K562 (cell line): ENCODE measurements around the gene ELP5. TPM values are rescaled to one million over a fixed set of nuclear protein-coding genes. Genes with fewer than 3 reads are reported as not detected.

Experiments used
- ATAC-seq: fragments of 200-7000 bp; cut with Tn5 transposase; 3 replicates; pipeline ENCODE4 v1.9.1; 2020; ENCODE audit warnings: moderate library complexity
- BruUV-seq: library from RNA; stranded (reverse); fragments of 400-500 nt; replicated peaks from 2 replicates; lab custom pipeline; 2021; lab: Mats Ljungman, UMichigan
- CTCF ChIA-PET: fragments of 300-600 bp; formaldehyde crosslinking; extraction: SDS; loops from one replicate; lab custom pipeline; 2021; ENCODE audit warnings: low intra/inter-chr PET ratio; lab: Yijun Ruan, JAX
- POLR2A ChIA-PET: fragments of 300-600, 350-650 bp; sonication (Branson Sonifier 250); formaldehyde crosslinking; extraction: SDS; loops from one replicate; lab custom pipeline; 2021; ENCODE audit warnings: antibody characterized with exemption, inconsistent platforms; lab: Yijun Ruan, JAX
- DNase-seq, 4 experiments: peaks; one replicate each; pipeline versions ENCODE4 v3.0.0 to v3.0.0-alpha.2; 2011 to 2018; ENCODE audit warnings: low spot score in 3 of 4, mixed read lengths in 3 of 4; ENCODE audit errors: extremely low read depth in 1 of 4
- FAIRE-seq: peaks from 2 replicates; lab custom pipeline; 2011; peaks lifted over from hg19 to GRCh38; lab: Jason Lieb, UNC
- H2AFZ ChIP-seq: 2 replicates; pipeline ENCODE4 v1.6.0; 2011; ENCODE audit warnings: low read depth, low read length, control low read depth, inconsistent platforms
- H3K27ac ChIP-seq: fragments of 200-600 bp; 3 replicates; pipeline ENCODE4 v1.8.0; 2011; ENCODE audit warnings: low read depth, mild to moderate bottlenecking, control low read depth, inconsistent platforms, low read length, moderate library complexity, mixed read lengths; ENCODE audit errors: extremely low read depth
- H3K27me3 ChIP-seq, 2 experiments: fragments of 300-600 bp in 1 of 2; 2 replicates in 1 of 2; 3 replicates in 1 of 2; pipeline versions ENCODE4 v1.6.0 to v1.8.0; 2011; ENCODE audit warnings: inconsistent platforms in 2 of 2, low read length in 2 of 2, mild to moderate bottlenecking in 1 of 2, mixed read lengths in 1 of 2, moderate library complexity in 1 of 2; ENCODE audit not compliant: control insufficient read depth in 2 of 2, insufficient read depth in 2 of 2
- H3K36me3 ChIP-seq: fragments of 300-600 bp; 3 replicates; pipeline ENCODE4 v1.8.0; 2011; ENCODE audit warnings: mild to moderate bottlenecking, low read length, inconsistent platforms; ENCODE audit not compliant: control insufficient read depth, insufficient read depth
- H3K4me1 ChIP-seq, 2 experiments: fragments of 200-600 bp in 1 of 2; replicated peaks in 1 of 2; 2 replicates in 1 of 2; 3 replicates in 1 of 2; pipeline versions ENCODE4 v1.5.1 to v1.8.0; 2011; ENCODE audit warnings: inconsistent platforms in 2 of 2, low read length in 2 of 2, mild to moderate bottlenecking in 1 of 2, mixed read lengths in 1 of 2, moderate library complexity in 1 of 2; ENCODE audit not compliant: control insufficient read depth in 2 of 2, insufficient read depth in 2 of 2
- H3K4me2 ChIP-seq: 2 replicates; pipeline ENCODE4 v1.6.1; 2011; ENCODE audit warnings: low read length, control low read depth, inconsistent platforms, mixed read lengths; ENCODE audit not compliant: insufficient read depth
- H3K4me3 ChIP-seq: fragments of 200-600 bp; sonication (generic), shearing (Covaris generic); 2 replicates; pipeline ENCODE4 v1.5.1; 2016; ENCODE audit warnings: control low read depth, inconsistent platforms
- H3K79me2 ChIP-seq: fragments of 200-600 bp; 3 replicates; pipeline ENCODE4 v1.8.0; 2011; ENCODE audit warnings: low read length, inconsistent platforms; ENCODE audit not compliant: control insufficient read depth, insufficient read depth
- H3K9ac ChIP-seq, 2 experiments: 2 replicates each; pipeline versions ENCODE4 v1.6.0 to v1.6.1; 2011; ENCODE audit warnings: low read depth in 2 of 2, low read length in 2 of 2, control low read depth in 1 of 2, inconsistent platforms in 1 of 2, mild to moderate bottlenecking in 1 of 2, mixed read lengths in 1 of 2; ENCODE audit not compliant: insufficient read depth in 1 of 2
- H3K9me1 ChIP-seq: one replicate; pipeline ENCODE4 v1.6.0; 2011; ENCODE audit warnings: inconsistent platforms, mild to moderate bottlenecking, low read length, moderate library complexity; ENCODE audit not compliant: control insufficient read depth, insufficient read depth
- H3K9me3 ChIP-seq: replicated peaks from 2 replicates; pipeline ENCODE4 v1.5.1; 2011; ENCODE audit warnings: low read depth, low read length, inconsistent platforms; ENCODE audit not compliant: control insufficient read depth, insufficient read depth
- H4K20me1 ChIP-seq: replicated peaks from 2 replicates; pipeline ENCODE4 v1.6.1; 2011; ENCODE audit warnings: low read length, inconsistent platforms, mixed read lengths; ENCODE audit not compliant: control insufficient read depth, insufficient read depth
- FOXA3 ChIP-seq, 2 experiments: fragments of 450-650 bp in 1 of 2; sonication (generic) in 1 of 2; formaldehyde crosslinking; IDR thresholded peaks in 1 of 2; conservative IDR thresholded peaks in 1 of 2; 2 replicates each; pipeline versions ENCODE4 v1.4.0 to v1.8.0; 2020 to 2022; ENCODE audit warnings: mild to moderate bottlenecking in 2 of 2, missing genetic modification reagents in 1 of 2
- KLF16 ChIP-seq: IDR thresholded peaks from 2 replicates; pipeline ENCODE4 v1.6.1; 2016; ENCODE audit warnings: antibody characterized with exemption
- MAFG ChIP-seq: fragments of 450-650 bp; conservative IDR thresholded peaks from 2 replicates; pipeline ENCODE4 v1.6.1; 2016; ENCODE audit warnings: missing genetic modification characterization, missing compliant biosample characterization
- NR2C2 ChIP-seq, 2 experiments: fragments of 200-800 bp in 1 of 2; sonication (Bioruptor generic) in 1 of 2; sonication (generic) in 1 of 2; formaldehyde crosslinking in 1 of 2; IDR thresholded peaks; 2 replicates each; pipeline versions ENCODE4 v1.6.1 to v1.8.0; 2016 to 2022; ENCODE audit warnings: mild to moderate bottlenecking in 1 of 2, missing compliant biosample characterization in 1 of 2, missing genetic modification characterization in 1 of 2, missing genetic modification reagents in 1 of 2
- POLR2G ChIP-seq: fragments of 200-400 bp; formaldehyde crosslinking; IDR thresholded peaks from 2 replicates; pipeline ENCODE4 v1.6.1; 2017; ENCODE audit warnings: low read depth, mild to moderate bottlenecking, antibody characterized with exemption, low read length, moderate library complexity
- SAP30 ChIP-seq: fragments of 200-600 bp; sonication (generic); IDR thresholded peaks from 2 replicates; pipeline ENCODE4 v1.6.1; 2012; ENCODE audit warnings: borderline replicate concordance, low read depth, mild to moderate bottlenecking, moderate library complexity, low read length, control low read depth, inconsistent platforms; ENCODE audit not compliant: insufficient read depth, poor library complexity, severe bottlenecking
- SRSF3 ChIP-seq: fragments of 200-400 bp; formaldehyde crosslinking; IDR thresholded peaks from 2 replicates; pipeline ENCODE4 v1.6.1; 2016; ENCODE audit warnings: mild to moderate bottlenecking, low read length, moderate library complexity; ENCODE audit not compliant: insufficient read depth
- SRSF7 ChIP-seq: fragments of 200-400 bp; formaldehyde crosslinking; optimal IDR thresholded peaks from 2 replicates; pipeline ENCODE3; 2017; ENCODE audit warnings: mild to moderate bottlenecking, low read depth, low read length
- ZKSCAN8 ChIP-seq: fragments of 200-800 bp; sonication (Bioruptor generic); IDR thresholded peaks from 2 replicates; pipeline ENCODE4 v1.6.1; 2016; ENCODE audit warnings: missing genetic modification characterization, missing compliant biosample characterization
- ZNF12 ChIP-seq: sonication (generic); formaldehyde crosslinking; IDR thresholded peaks from 2 replicates; pipeline ENCODE4 v1.4.0; 2020; ENCODE audit warnings: mild to moderate bottlenecking, missing genetic modification reagents
- ZNF140 ChIP-seq: fragments of 250-450 bp; sonication (Bioruptor Pico); IDR thresholded peaks from 2 replicates; pipeline ENCODE4 v1.8.0; 2021; ENCODE audit warnings: moderate library complexity, mild to moderate bottlenecking, inconsistent platforms
- ZNF263 ChIP-seq: sonication (generic); formaldehyde crosslinking; IDR thresholded peaks from 2 replicates; pipeline ENCODE4 v1.8.0; 2022; ENCODE audit warnings: mild to moderate bottlenecking, missing genetic modification reagents, borderline replicate concordance
- ZNF274 ChIP-seq: IDR thresholded peaks from 2 replicates; pipeline ENCODE4 v1.6.1; 2011; ENCODE audit warnings: low read depth, mild to moderate bottlenecking, low read length, moderate library complexity, borderline replicate concordance
- ZNF41 ChIP-seq: fragments of 250-450 bp; sonication (Bioruptor Pico); conservative IDR thresholded peaks from 2 replicates; pipeline ENCODE4 v1.4.0; 2020; ENCODE audit warnings: mild to moderate bottlenecking
- ZNF583 ChIP-seq: fragments of 250-450 bp; sonication (Bioruptor Pico); IDR thresholded peaks from 2 replicates; pipeline ENCODE4 v1.4.0; 2020
- WGBS: fragments of 100-300 bp; shearing (Covaris generic); methylation state at CpG from one replicate; pipeline ENCODE4 v1.1.6; 2016; ENCODE audit warnings: low coverage, mixed read lengths; ENCODE audit not compliant: insufficient coverage; ENCODE audit errors: missing lambda C conversion rate; 5-methylcytosine and 5-hydroxymethylcytosine counted together
- in situ Hi-C: fragments of 300-500 bp; cut with MboI; formaldehyde crosslinking; loops from 4 replicates; pipeline ENCODE4 v1.15.0; 2018; ENCODE audit warnings: inconsistent platforms, mixed read lengths
- intact Hi-C: fragments of 100-400 bp; cut with micrococcal nuclease; formaldehyde crosslinking; loops from 2 replicates; pipeline ENCODE4 v1.14.2; 2022
- polyA plus RNA-seq, 8 experiments: library from polyadenylated mRNA; depleted of rRNA in 4 of 8; stranded (reverse) in 5 of 8; unstranded in 3 of 8; fragments of >200 nt; fragmentation: Nextera tagmentation in 2 of 8; fragmentation: Illumina TruSeq in 1 of 8; extraction: Ambion mirVana in 2 of 8; extraction: Trizol in 1 of 8; gene quantifications; 2 replicates each; pipeline versions ENCODE4 v1.2.1 to v1.2.3, GENCODE V29; 2011 to 2014; ENCODE audit warnings: inconsistent platforms in 1 of 8, missing spikeins in 1 of 8
- total RNA-seq, 7 experiments: library from RNA; depleted of rRNA in 6 of 7; stranded (reverse); fragments of >200 nt in 6 of 7; fragmentation: Illumina TruSeq in 2 of 7; extraction: Trizol in 2 of 7; gene quantifications; 2 replicates each; pipeline versions ENCODE4 v1.2.1 to v1.2.3, GENCODE V29; 2011 to 2021; ENCODE audit warnings: low replicate concordance in 1 of 7

The ELP5 gene
- total and polyA plus RNA-seq, 9 of the 15 experiments (the other 6 are each of a cell fraction or from before 2014, with no cell fraction given) = 25.7 to 77.9 (median 52.9) TPM

DNA sequence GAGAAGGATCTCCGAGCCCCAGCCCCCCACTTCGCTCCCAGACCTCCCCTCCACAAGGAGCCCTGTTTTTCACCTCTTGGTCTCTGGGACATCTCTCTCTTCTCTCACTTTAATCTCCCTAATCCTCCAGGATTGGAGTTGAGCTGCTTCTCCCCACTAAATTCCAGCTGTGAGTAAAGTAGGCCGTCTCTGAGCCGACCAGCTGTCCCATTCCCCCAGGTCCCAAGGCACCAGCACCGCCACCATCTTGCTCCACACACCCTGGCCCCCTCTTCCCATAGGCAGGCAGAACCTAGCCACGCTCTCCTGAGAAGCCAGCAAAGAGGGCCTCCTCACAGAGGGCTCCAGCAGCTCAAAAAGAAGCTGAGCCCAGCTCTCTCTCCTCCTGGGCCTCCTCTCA, 33.3 kb upstream of the ELP5 start:
- ATAC-seq = no peak
- peaks cover 6% of the 10 kb centered on the region for H4K20me1 ChIP-seq
- BruUV-seq = no TSS peak
- peak overlapping the region; percentile 94 for H2AFZ ChIP-seq
- in situ Hi-C loops (no loop called here), intact Hi-C loops (no loop called here)
- CTCF ChIA-PET = no interaction called here
- peak; percentile 5; the same call in 1 of the 2 replicates for TF ChIP-seq POLR2G
- no peak for TF ChIP-seq ZNF140 (CRISPR knock-in tag)
- peaks cover 6% of the 10 kb centered on the region for H3K9me1 ChIP-seq
- peaks cover 33% of the 10 kb centered on the region; the same call in 2 of the 3 replicates for H3K36me3 ChIP-seq
- H3K79me2 ChIP-seq = peaks cover 44% of the 10 kb centered on the region
- peak overlapping the region; percentile 93 for H3K4me2 ChIP-seq
- peaks cover 40 to 56% of the 10 kb centered on the region in 2 experiments for H3K4me1 ChIP-seq
- H3K9ac ChIP-seq = peak overlapping the region; percentile 90 to 99
- no peak overlapping the region for H3K4me3 ChIP-seq
- 23% methylated on average over 3 of the region's 6 CpGs for WGBS
- no peak for FAIRE-seq
- POLR2A ChIA-PET = interaction anchor here (0.5 to 7.7 kb wide), 5 partner anchors 16 to 319 kb away, joined by 3 to 73 read pairs (median 4); partner anchors contain the start of genes DVL2, GABARAP and SLC16A13
- no peaks in the 10 kb centered on the region for H3K9me3 ChIP-seq
- H3K27ac ChIP-seq = peak overlapping the region; percentile 90
- no peaks in the 10 kb centered on the region for H3K27me3 ChIP-seq
- no peak for DNase-seq

DNA sequence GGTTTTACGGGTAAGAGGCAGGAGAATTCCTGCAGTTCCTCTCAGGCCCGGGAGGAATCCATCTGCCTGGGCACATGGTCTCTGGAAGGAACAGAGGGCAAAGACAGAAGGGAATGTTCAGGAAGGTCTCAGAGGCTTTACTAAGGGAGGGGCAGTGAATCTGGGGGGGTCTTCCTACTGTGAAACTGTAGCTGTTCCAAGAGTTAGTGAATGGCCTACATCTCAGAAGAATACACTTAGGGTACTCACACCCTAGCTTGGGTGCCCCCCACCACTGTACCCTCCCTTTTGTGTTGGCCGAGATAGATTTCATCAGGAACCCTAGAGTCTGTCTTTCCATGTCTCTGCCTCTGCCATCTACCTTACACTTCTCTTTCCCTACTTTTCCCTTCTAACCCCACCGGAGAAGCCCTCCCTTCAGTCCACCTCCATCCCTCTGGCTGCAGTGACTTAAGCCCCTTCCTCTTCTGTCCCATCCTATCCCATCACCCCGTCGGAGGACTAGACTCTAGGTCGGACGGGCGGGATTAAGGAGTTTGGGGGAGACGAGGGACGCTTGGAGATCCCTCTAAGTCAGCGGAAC, 32.7 kb upstream of the ELP5 start:
- Histone ChIP-seq H2AFZ (peak overlapping the region; percentile 94), H3K36me3 (peaks cover 39% of the 10 kb centered on the region; the same call in 2 of the 3 replicates), H3K9me1 (peaks cover 6% of the 10 kb centered on the region), H3K4me1 (peaks cover 40 to 56% of the 10 kb centered on the region in 2 experiments), H3K4me3 (peak overlapping the region; percentile 87), H3K27me3 (no peaks in the 10 kb centered on the region), H4K20me1 (peaks cover 6% of the 10 kb centered on the region), H3K9me3 (no peaks in the 10 kb centered on the region), H3K9ac (peak overlapping the region; percentile 90 to 99), H3K27ac (peak overlapping the region; percentile 90), H3K79me2 (peaks cover 42% of the 10 kb centered on the region), H3K4me2 (peak overlapping the region; percentile 93)
- no TSS peak for BruUV-seq
- ATAC-seq (no peak; the same call in 2 of the 3 replicates), FAIRE-seq (no peak), DNase-seq (no peak)
- CTCF ChIA-PET = no interaction called here
- POLR2A ChIA-PET = interaction anchor here (0.5 to 7.7 kb wide), 9 partner anchors 11 to 318 kb away, joined by 3 to 73 read pairs (median 3); partner anchors contain the start of genes DVL2, GABARAP, PHF23 and SLC16A13
- intact Hi-C loops (no loop called here), in situ Hi-C loops (no loop called here)
- WGBS = 15% methylated on average over 12 of the region's 12 CpGs
- no peak for TF ChIP-seq ZNF274
- TF ChIP-seq ZKSCAN8 (CRISPR knock-in tag) = no peak
- TF ChIP-seq ZNF12 (CRISPR knock-in tag) = no peak
- TF ChIP-seq ZNF263 (CRISPR knock-in tag) = 0 out of 2 replicates have a peak, but pooled peaks have one; percentile 20
- TF ChIP-seq SRSF7 = no peak
- peak; percentile 49; the same call in 1 of the 2 replicates for TF ChIP-seq NR2C2 (CRISPR knock-in tag; IDR thresholded peaks at IDR 0.05)
- no peak for TF ChIP-seq NR2C2 (tag; IDR thresholded peaks at IDR 0.05)
- no peak for TF ChIP-seq SAP30
- no peak for TF ChIP-seq ZNF41
- no peak for TF ChIP-seq MAFG (tag)
- no peak for TF ChIP-seq SRSF3
- no peak for TF ChIP-seq ZNF583 (CRISPR knock-in tag)
- TF ChIP-seq FOXA3 (CRISPR knock-in tag; conservative IDR thresholded peaks at IDR 0.05 in 1 of 2, IDR thresholded peaks at IDR 0.05 in 1 of 2) = no peak
- TF ChIP-seq KLF16 = no peak
